Activated naive CD8-positive, alpha-beta T cell treated with anti-CD3 and anti-CD28 coated beads, Interleukin-2, amount 10 ng/mL, durations not matched to agents 7 days and 5 days (primary cell): ENCODE measurements around the gene NECTIN4. TPM values are rescaled to one million over a fixed set of nuclear protein-coding genes. Genes with fewer than 3 reads are reported as not detected.

Experiments used
- ATAC-seq: fragments of 150-1000 bp; cut with Tn5 transposase; one replicate; pipeline ENCODE4 v1.10.0; 2021; ENCODE audit warnings: low read depth, moderate library complexity
- POLR2A ChIA-PET: fragments of 350-600 bp; sonication (Branson Sonifier 250); formaldehyde crosslinking; loops from one replicate; lab custom pipeline; 2021; ENCODE audit warnings: antibody characterized with exemption; lab: Charles Lee
- DNase-seq: peaks from one replicate; pipeline ENCODE4 v3.0.0; 2021
- H3K27ac Mint-ChIP-seq: one replicate; pipeline ENCODE4 v1.8.0; 2022; ENCODE audit warnings: mild to moderate bottlenecking, mixed read lengths
- H3K27me3 Mint-ChIP-seq: one replicate; pipeline ENCODE4 v1.8.0; 2022; ENCODE audit warnings: mild to moderate bottlenecking, moderate library complexity, mixed read lengths
- H3K36me3 Mint-ChIP-seq: one replicate; pipeline ENCODE4 v1.8.0; 2021; ENCODE audit warnings: mild to moderate bottlenecking, mixed read lengths
- H3K4me1 Mint-ChIP-seq: one replicate; pipeline ENCODE4 v1.8.0; 2021; ENCODE audit warnings: mixed read lengths
- H3K4me3 Mint-ChIP-seq: one replicate; pipeline ENCODE4 v1.8.0; 2022; ENCODE audit warnings: mild to moderate bottlenecking, moderate library complexity, mixed read lengths
- H3K9me3 Mint-ChIP-seq: one replicate; pipeline ENCODE4 v1.8.0; 2021; ENCODE audit warnings: mixed read lengths
- total RNA-seq, 2 experiments: library from RNA; stranded (reverse); gene quantifications; one replicate each; pipeline ENCODE4 v1.2.3, GENCODE V29; 2021

The NECTIN4 gene
- total RNA-seq, 2 experiments from 2014 or later, result not detected

DNA sequence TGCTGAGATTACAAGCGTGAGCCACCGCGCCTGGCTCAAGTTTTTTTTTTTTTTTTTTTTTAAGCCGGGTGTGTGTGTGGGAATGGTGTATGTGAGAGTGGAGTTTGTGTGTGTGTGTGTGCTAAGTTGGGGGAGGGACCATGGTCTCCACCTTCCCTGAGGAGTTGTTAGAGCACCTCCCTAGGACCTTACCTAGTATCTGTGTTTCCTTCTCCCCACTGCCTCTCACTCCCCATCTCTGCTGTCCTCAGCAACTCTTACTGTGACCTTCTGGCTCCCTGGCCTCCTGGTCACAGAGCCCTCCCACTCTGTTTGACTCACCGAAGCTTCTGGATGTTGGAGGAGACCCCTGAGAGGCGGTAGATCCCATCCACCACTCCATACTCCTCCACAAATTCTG, 30.1 kb downstream of the NECTIN4 start:
- no peak overlapping the region for H3K27ac Mint-ChIP-seq
- ATAC-seq, result no peak
- no peaks in the 10 kb centered on the region for H3K27me3 Mint-ChIP-seq

DNA sequence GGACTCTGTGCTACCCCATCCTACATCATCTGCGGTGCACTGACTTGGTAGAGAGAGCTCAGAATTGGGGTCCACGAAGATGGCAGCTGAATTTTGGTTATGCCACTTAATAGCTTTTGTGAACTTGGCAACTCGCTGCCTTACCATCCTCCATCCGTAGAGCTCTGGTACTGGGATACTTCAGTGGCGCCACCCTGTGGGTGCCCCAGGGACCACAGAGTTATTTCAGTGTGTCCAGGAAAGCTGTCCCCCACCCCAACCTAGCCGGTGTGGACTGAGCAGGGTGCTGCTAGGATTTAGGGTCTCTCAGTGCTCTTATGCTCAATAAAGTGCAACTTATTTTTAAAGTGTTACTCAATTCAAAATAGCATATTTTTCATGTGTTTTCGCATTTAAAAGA, 34.6 kb downstream of the NECTIN4 start:
- no peaks in the 10 kb centered on the region for H3K27me3 Mint-ChIP-seq
- DNase-seq (no peak), ATAC-seq (no peak)
- no peak overlapping the region for H3K4me3 Mint-ChIP-seq
- peaks cover 35% of the 10 kb centered on the region for H3K36me3 Mint-ChIP-seq
- no peaks in the 10 kb centered on the region for H3K9me3 Mint-ChIP-seq
- no peak overlapping the region for H3K27ac Mint-ChIP-seq
- peaks cover 22% of the 10 kb centered on the region for H3K4me1 Mint-ChIP-seq
- POLR2A ChIA-PET, result interaction anchor here (0.7 to 2.3 kb wide), 4 partner anchors 9 to 289 kb away, joined by 3 to 15 read pairs (median 4); partner anchors contain the start of gene USF1

More for the DNA sequence above, 30.1 kb downstream of the NECTIN4 start:
- H3K36me3 Mint-ChIP-seq, result peaks cover 39% of the 10 kb centered on the region
- POLR2A ChIA-PET, result interaction anchor here (1.0 to 1.8 kb wide), 2 partner anchors 11 to 39 kb away, joined by 3 to 5 read pairs; partner anchors contain the start of genes ARHGAP30 and KLHDC9
- no peak overlapping the region for H3K4me3 Mint-ChIP-seq
- DNase-seq, result no peak
- H3K4me1 Mint-ChIP-seq, result peaks cover 34% of the 10 kb centered on the region
- no peaks in the 10 kb centered on the region for H3K9me3 Mint-ChIP-seq

DNA sequence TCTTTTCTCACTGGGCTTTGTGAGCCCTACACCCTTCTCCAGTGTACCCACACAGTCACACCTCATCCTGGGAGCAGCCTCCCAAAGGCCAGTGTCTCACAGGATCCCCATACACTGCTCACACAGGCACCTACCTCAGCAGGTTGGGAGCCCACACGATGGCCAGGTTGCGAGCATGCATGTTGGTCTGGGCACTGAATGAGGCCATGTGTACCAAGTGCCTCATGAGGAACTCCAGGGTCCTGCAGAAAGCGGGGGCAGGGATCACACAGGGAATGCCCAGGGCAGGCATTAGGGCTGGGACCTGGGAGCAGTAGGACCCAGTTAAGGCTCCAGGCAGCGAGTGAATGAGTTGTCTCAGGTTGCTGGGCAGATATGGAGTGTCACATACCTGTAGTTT, 35.1 kb downstream of the NECTIN4 start:
- POLR2A ChIA-PET, result interaction anchor here (1.2 to 2.3 kb wide), 2 partner anchors 8 to 14 kb away, joined by 4 to 15 read pairs; partner anchors contain the start of gene USF1
- H3K9me3 Mint-ChIP-seq, result no peaks in the 10 kb centered on the region
- peaks cover 22% of the 10 kb centered on the region for H3K4me1 Mint-ChIP-seq
- ATAC-seq, result no peak
- no peaks in the 10 kb centered on the region for H3K27me3 Mint-ChIP-seq
- DNase-seq, result no peak
- peak overlapping the region; percentile 49 for H3K27ac Mint-ChIP-seq
- no peak overlapping the region for H3K4me3 Mint-ChIP-seq
- H3K36me3 Mint-ChIP-seq, result peaks cover 31% of the 10 kb centered on the region

DNA sequence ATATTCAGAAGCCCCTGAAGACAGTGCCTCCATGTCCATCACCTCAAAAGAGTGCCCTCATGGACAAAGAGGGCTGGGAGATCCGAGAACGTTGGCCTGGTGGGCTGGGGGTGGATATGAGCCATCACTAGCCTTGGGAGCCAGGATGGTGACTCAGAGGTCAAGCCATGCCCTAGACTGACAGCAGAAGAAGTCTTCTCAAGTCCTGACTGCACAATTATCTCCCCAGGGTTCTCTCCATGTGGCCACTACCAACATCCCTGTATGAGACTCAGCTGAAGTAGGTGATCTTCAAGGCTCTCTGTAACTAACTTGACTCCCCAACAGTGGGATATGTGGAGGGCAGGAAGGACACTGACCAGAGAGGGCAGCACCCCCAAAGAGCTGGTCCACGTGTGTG, 36.5 kb downstream of the NECTIN4 start:
- DNase-seq (no peak), ATAC-seq (no peak)
- Mint-ChIP-seq H3K27ac (no peak overlapping the region), H3K27me3 (no peaks in the 10 kb centered on the region), H3K4me3 (no peak overlapping the region), H3K4me1 (peaks cover 28% of the 10 kb centered on the region), H3K36me3 (peaks cover 39% of the 10 kb centered on the region), H3K9me3 (no peaks in the 10 kb centered on the region)
- POLR2A ChIA-PET, result no interaction called here

DNA sequence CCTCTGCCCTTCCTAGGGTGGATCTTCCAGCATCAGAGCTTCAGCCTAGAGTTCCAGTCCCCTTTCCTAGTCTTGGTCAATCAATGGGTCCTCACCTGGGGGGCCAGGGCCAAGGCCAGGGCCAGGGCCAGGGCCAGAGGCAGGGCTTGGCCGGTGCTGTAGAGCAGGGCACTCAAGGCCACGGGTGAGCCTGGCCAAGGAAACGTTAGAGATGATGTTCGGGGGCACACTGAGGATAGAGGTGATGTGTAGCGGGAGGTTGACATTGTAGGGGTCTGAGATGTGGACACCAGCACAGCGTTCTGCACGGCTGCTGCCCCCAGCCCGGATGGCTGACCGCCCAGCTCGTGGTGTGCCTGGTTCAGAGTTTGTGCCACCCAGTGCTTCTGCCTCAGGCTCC, 38.1 kb downstream of the NECTIN4 start:
- Mint-ChIP-seq H3K4me3 (no peak overlapping the region), H3K36me3 (peaks cover 35% of the 10 kb centered on the region), H3K27me3 (no peaks in the 10 kb centered on the region), H3K27ac (no peak overlapping the region), H3K9me3 (no peaks in the 10 kb centered on the region), H3K4me1 (peaks cover 29% of the 10 kb centered on the region)
- DNase-seq (no peak), ATAC-seq (no peak)
- POLR2A ChIA-PET, result interaction anchor here (0.7 to 1.5 kb wide), 3 partner anchors 9 to 18 kb away, joined by 3 to 4 read pairs (median 4); partner anchors contain the start of gene ARHGAP30

DNA sequence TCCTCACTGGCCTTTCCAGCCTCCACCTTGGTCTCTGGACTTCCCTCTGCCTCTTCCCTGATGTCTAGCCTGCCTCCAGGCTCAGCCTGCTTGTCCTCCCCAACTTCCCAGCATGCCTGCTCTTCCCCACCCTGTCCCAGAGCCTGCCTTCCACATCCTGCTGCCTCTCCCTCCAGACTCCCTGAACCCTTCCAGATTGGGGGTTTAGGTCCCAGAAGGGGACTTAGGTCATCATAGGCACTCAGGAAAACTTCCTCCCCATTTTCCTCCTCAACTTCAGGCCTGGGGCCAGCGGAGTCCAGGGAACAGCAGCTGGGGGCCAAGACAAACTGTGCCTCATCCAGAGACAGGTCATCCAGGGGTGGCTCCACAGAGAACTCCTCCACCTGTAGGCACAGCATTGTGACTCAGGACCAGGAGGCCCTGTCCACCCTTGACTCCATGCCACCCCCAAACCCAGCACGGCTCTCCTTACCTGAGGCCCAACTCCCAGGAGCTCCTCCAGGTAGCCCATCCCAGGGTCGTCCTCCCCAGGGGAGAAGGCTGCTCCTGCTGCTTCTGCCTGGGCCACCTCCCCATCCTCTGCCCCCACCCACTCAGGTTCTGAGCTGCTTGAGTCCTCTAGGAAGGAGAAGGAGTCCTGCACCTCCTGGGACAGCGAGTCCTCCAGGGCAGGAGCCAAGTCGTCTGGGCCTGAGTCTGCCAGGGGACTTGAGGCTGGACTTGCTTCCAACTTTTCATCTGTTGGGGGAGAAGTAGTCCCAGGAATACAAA, 40.2 kb downstream of the NECTIN4 start:
- Mint-ChIP-seq H3K4me1 (peaks cover 31% of the 10 kb centered on the region), H3K36me3 (peaks cover 31% of the 10 kb centered on the region), H3K4me3 (no peak overlapping the region), H3K27me3 (no peaks in the 10 kb centered on the region), H3K9me3 (no peaks in the 10 kb centered on the region), H3K27ac (peak overlapping the region; percentile 66)
- DNase-seq (no peak), ATAC-seq (no peak)
- POLR2A ChIA-PET, result interaction anchor here (1.2 to 1.4 kb wide), 3 partner anchors 13 to 48 kb away, joined by 4 to 8 read pairs (median 7); partner anchors contain the start of gene ARHGAP30

DNA sequence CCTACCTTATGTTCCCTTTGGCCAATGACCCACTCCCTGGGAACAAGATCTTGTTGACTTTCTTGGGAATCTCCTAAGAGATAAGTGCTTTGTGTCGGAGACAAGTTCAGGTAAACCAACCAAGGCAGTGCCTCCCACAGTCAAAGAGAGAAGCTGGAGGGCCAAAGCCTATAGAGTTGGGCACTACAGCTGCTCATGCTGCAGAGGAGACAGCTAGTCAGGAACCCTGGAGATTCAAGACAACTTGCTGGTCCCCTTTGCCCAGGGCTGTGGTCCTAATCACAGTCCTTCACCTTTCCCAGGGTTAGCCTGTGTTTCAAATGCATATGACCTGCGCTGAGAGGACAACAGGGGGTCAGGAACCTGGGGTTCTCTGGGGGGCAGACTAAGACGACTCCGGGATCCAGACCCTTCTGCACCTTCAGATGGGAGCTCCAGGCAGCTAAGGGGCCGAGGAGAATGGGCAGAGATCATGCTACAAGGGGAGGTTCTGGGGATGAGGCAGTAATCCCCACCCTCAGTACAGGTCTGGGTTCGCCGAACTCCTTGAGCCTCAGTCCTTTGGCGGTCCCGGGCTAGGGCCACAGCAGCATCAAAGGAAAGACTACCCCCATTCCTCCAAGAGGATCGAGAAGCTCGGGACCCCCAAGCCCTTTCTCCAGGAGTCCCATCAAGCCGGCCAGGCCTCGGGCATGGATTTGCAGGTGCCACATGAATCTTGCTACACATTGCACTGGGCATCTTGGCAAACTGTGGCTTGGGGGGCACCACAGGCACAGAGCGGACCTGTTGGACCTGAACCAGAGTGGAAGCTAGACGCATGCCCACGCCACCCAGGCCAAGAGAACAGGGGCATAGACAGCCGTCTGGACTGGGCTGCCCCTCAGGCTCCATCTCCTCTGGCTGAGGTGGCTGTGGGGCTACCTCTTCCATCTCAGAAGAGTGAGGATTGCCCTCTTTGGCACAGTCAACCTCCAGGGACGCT, 41.6 kb downstream of the NECTIN4 start:
- no peak overlapping the region for H3K4me3 Mint-ChIP-seq
- DNase-seq, result peak; percentile 37

DNA sequence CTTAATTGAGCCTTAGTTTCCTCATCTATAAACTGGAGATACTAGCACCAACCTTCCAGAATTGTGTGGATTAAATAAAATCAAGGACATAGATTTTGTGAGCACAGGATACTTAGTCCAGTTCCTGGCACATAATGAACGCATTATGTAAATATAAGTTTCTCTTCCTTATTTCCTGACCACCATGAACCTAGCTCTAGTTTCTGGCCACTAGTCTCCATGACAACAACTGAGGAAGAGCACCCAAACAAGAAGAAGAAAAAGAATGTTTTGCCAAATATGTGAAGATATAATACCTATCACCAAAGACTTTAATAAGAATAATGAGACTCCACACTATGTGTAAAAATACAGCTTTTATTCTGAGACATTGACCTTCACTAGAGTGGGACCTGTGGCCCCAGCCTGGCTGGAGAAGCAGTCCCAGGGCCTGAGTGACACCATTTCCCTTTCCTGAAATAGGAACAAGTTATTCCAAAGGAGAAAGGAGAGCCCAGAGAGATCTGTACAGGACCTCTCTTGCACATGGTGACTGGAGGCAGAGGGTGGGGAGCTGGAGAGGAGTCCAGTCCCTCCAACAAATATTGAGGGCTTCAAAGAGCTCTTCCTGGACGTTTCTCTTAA, 42.6 kb downstream of the NECTIN4 start:
- Mint-ChIP-seq H3K4me3 (peak overlapping the region; percentile 93), H3K4me1 (peaks cover 33% of the 10 kb centered on the region), H3K9me3 (no peaks in the 10 kb centered on the region), H3K36me3 (peaks cover 25% of the 10 kb centered on the region), H3K27me3 (no peaks in the 10 kb centered on the region), H3K27ac (peak overlapping the region; percentile 99)
- DNase-seq, result no peak
- ATAC-seq, result no peak
- POLR2A ChIA-PET, result interaction anchor here (0.6 to 5.1 kb wide), 16 partner anchors 8 to 130 kb away, joined by 3 to 159 read pairs (median 11); partner anchors contain the start of genes ARHGAP30, B4GALT3, DEDD and F11R

More for the DNA sequence above, 41.6 kb downstream of the NECTIN4 start:
- H3K4me1 Mint-ChIP-seq, result peaks cover 32% of the 10 kb centered on the region
- ATAC-seq, result no peak
- H3K9me3 Mint-ChIP-seq, result no peaks in the 10 kb centered on the region
- peaks cover 27% of the 10 kb centered on the region for H3K36me3 Mint-ChIP-seq
- no peaks in the 10 kb centered on the region for H3K27me3 Mint-ChIP-seq
- POLR2A ChIA-PET, result interaction anchor here (1.2 to 5.1 kb wide), 7 partner anchors 7 to 51 kb away, joined by 4 to 159 read pairs (median 18); partner anchors contain the start of genes ARHGAP30, F11R, KLHDC9 and TSTD1
- H3K27ac Mint-ChIP-seq, result peak overlapping the region; percentile 99

DNA sequence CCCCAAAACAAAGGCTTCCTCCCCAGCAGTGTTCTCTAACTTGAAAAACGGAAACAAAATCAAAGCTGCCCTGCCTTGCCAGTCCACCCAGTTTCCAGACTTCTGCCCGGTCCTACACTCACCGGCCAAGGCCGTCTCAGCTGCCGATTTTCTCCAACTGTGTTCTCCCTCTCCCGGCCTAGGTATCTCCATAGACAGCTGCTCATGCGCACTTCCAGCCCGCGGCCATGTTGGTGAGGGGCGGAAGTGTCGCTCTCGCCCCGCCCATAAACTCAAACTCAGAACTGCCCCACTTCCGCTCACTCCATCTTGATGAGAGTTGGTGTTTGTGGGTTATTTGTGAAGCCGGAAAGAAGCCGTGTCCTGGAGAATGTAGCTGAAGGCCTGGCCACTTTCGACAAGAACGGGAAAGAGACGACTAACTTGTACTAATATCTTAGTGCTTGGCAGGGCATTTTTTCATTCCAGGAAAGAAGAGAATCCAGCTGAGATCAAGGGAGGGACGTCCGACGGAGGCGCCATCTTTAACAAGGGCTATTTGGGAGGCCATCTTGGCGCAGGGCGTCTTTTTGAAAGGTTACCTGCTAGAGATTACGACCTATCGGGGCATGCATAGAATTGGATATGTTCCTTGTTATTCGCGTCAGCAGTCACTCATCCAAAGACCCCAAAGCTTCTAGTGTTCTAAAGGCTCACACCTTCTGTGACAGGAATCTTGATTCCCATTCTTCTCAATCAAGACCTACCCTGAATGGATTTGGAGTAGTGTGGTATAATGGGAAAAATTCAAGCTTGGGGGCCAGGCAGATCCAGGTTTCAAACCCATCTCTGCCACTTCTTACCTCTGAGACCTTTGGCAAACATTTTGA, 43.4 kb downstream of the NECTIN4 start, which contains the start of gene USF1:
TSS of gene USF1 (minus strand) at position 242 of the 869 bp plus-strand sequence. CDS start 2,702 bp downstream, outside the sequence.
- Mint-ChIP-seq H3K4me1 (peaks cover 36% of the 10 kb centered on the region), H3K27me3 (no peaks in the 10 kb centered on the region), H3K27ac (peak within 1 kb of the TSS; percentile 99), H3K36me3 (peaks cover 27% of the 10 kb centered on the region), H3K9me3 (no peaks in the 10 kb centered on the region), H3K4me3 (peak within 1 kb of the TSS; percentile 93)
- peak; percentile 73 for ATAC-seq
- POLR2A ChIA-PET, result interaction anchor here (0.6 to 5.1 kb wide), 23 partner anchors 8 to 783 kb away, joined by 3 to 159 read pairs (median 5); partner anchors contain the start of genes ARHGAP30, B4GALT3, CD48 and DEDD
- peak; percentile 93 for DNase-seq

DNA sequence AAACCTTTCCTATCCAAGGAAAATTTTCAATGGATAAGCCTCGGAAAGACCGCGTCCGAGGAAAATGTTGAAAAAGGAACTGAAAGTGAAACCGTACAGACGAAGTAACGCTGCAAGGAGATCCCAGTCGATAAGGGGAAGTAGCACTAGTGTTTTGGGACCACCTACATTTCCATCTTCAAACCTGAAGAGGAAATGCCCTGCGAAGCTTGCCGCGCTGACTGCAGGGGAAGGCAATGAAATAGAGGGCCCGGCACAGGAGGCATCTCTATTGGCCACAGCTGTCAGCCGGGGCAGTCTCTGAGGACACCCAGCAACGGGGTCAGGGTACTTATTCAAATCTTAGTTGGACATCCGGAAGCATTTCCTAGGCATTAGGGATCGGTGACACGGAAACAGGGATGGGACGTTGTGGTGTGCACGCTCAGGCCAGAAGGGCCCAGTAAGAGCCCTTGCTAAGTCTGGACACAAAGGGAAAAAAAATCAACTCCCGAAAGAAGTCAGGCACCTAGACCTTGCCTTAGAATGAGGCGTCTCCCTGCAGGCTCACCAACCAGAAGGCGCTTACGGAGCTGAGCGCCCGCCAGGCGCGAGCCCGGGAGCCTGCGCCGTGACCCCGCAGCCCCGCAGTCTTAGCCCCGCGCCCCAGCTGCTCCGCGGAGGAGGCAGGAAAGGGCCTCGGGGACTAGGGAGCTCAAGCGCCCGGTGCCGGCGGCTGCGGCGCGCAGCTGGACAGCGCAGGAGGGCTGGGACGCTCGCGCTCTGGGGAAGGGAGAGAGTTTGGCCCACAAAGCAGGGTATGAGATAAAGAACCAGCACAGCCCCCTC, 44.2 kb downstream of the NECTIN4 start:
- POLR2A ChIA-PET, result interaction anchor here (0.6 to 5.1 kb wide), 23 partner anchors 10 to 334 kb away, joined by 3 to 159 read pairs (median 5); partner anchors contain the start of genes ARHGAP30, B4GALT3, CD48 and DEDD
- DNase-seq (peak; percentile 76), ATAC-seq (peak; percentile 65)
- peaks cover 36% of the 10 kb centered on the region for H3K4me1 Mint-ChIP-seq
- H3K36me3 Mint-ChIP-seq, result peaks cover 31% of the 10 kb centered on the region
- H3K9me3 Mint-ChIP-seq, result no peaks in the 10 kb centered on the region
- H3K4me3 Mint-ChIP-seq, result peak overlapping the region; percentile 93
- H3K27ac Mint-ChIP-seq, result peak overlapping the region; percentile 99
- no peaks in the 10 kb centered on the region for H3K27me3 Mint-ChIP-seq

DNA sequence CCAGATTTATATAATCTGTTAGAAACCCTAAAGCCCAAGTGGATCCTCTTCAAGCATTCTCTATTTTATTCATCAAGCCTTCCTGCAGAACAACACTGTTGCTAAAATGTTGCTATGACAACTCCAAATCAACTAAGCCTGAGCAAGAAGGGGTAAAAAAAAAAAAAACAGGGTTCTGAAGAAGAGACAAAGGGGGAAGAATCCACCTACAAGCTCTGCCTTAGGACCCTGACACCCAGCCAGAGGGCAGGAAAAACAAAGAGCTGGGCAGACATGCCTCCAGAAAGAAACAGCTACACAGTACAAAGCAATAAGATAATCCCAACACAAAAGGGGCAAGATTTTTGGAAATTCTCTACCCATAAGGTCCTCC, 44.8 kb downstream of the NECTIN4 start:
- peak overlapping the region; percentile 99 for H3K27ac Mint-ChIP-seq
- peaks cover 30% of the 10 kb centered on the region for H3K36me3 Mint-ChIP-seq
- peaks cover 39% of the 10 kb centered on the region for H3K4me1 Mint-ChIP-seq
- peak overlapping the region; percentile 93 for H3K4me3 Mint-ChIP-seq
- H3K27me3 Mint-ChIP-seq, result no peaks in the 10 kb centered on the region
- POLR2A ChIA-PET, result interaction anchor here (0.6 to 5.1 kb wide), 15 partner anchors 11 to 331 kb away, joined by 3 to 159 read pairs (median 7); partner anchors contain the start of genes ARHGAP30, B4GALT3, DEDD and F11R
- DNase-seq (no peak), ATAC-seq (no peak)
- H3K9me3 Mint-ChIP-seq, result no peaks in the 10 kb centered on the region
